ENCODE measurements around the gene ARNT2. TPM values are rescaled to one million over a fixed set of nuclear protein-coding genes. Genes with fewer than 3 reads are reported as not detected.

ARNT2 gene
- total and polyA plus RNA-seq, 10 of the 15 experiments (the other 5 are each of a cell fraction or from before 2014, with no cell fraction given) = 0.07 to 0.49 (median 0.09) TPM; not detected in 6

DNA sequence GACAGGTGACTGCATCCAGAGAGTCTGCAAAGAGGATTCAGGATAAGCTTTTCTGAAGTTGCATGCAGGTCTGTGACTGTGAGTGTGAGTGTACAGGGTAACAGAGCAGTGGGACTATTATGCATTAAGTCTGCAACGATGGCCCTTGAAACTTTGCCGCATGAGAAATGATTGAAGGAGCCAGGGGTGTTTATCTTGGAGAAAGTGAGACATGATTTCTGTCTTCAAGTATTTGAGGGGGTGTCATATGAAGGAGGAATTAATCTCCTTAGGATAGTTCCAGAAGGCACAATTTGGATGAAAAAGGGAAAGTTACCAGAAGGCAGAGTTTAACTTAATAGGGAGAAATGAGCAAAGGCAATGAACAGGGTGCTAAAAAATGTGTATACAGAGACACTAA, 119.6 kb downstream of the ARNT2 start:
- TF ChIP-seq ZNF207 (IDR thresholded peaks at IDR 0.05; ENCODE audit: borderline replicate concordance) (no peak), HDGF (IDR thresholded peaks at IDR 0.05) (no peak), PAX8 (IDR thresholded peaks at IDR 0.05) (no peak), NR2C1 (IDR thresholded peaks at IDR 0.05) (no peak), NR2C2 (IDR thresholded peaks at IDR 0.05; ENCODE audit: borderline replicate concordance, control insufficient read depth, insufficient read length, low read depth) (no peak), SMAD5 (IDR thresholded peaks at IDR 0.05; ENCODE audit: low read depth) (no peak), MXI1 (IDR thresholded peaks at IDR 0.05; ENCODE audit: low read depth, low read length) (no peak), RUNX3 (IDR thresholded peaks at IDR 0.05; ENCODE audit: low read length) (no peak), SP1 (IDR thresholded peaks at IDR 0.05; ENCODE audit: low read depth, low read length) (no peak), HDAC2 (IDR thresholded peaks at IDR 0.05) (no peak), ZNF384 (IDR thresholded peaks at IDR 0.05; ENCODE audit: borderline replicate concordance, low read depth, low read length) (no peak), BRCA1 (IDR thresholded peaks at IDR 0.05; ENCODE audit: low read depth, low read length) (no peak), ZNF592 (IDR thresholded peaks at IDR 0.05) (no peak), TARDBP (IDR thresholded peaks at IDR 0.05; ENCODE audit: borderline replicate concordance) (no peak)
- FAIRE-seq (no peak), ATAC-seq (no peak), DNase-seq (ENCODE audit: low read depth, low spot score) (no peak)
- SMC1A ChIA-PET (ENCODE audit: uncharacterized antibody, unreplicated experiment) = no interaction called here
- 44% methylated on average over 2 of the region's 2 CpGs for WGBS (ENCODE audit: insufficient coverage, insufficient replicate concordance, low lambda C conversion rate, missing lambda C conversion rate)
- POLR2A ChIA-PET = no interaction called here
- Histone ChIP-seq H2AFZ (ENCODE audit: control insufficient read depth, low read depth, low read length) (no peak overlapping the region), H3K9me3 (replicated peaks; ENCODE audit: control insufficient read depth, insufficient read depth, low read length) (no peaks in the 10 kb centered on the region), H3K4me2 (ENCODE audit: control insufficient read depth, insufficient read depth) (no peak overlapping the region), H3K4me3 (no peak overlapping the region), H3K79me2 (ENCODE audit: control insufficient read depth, insufficient read depth, low read length) (no peaks in the 10 kb centered on the region), H3K27me3 (replicated peaks in 1 of 2; ENCODE audit: control insufficient read depth in 2 of 2, insufficient read depth in 2 of 2, low read length in 1 of 2) (peaks cover 0 to 2% of the 10 kb centered on the region in 2 experiments; a peak in 1 of 4 replicates), H3K36me3 (ENCODE audit: control insufficient read depth in 2 of 2, insufficient read depth in 2 of 2, low read length in 1 of 2) (no peaks in the 10 kb centered on the region), H4K20me1 (ENCODE audit: control insufficient read depth, insufficient read depth) (no peaks in the 10 kb centered on the region), H3K9ac (ENCODE audit: control insufficient read depth, insufficient read depth, low read length) (no peak overlapping the region), H3K27ac (ENCODE audit: control insufficient read depth, insufficient read depth) (no peak overlapping the region), H3K4me1 (ENCODE audit: control insufficient read depth, insufficient read depth, low read length) (no peaks in the 10 kb centered on the region)
- RAD21 ChIA-PET (ENCODE audit: unreplicated experiment) = no interaction called here
- intact Hi-C loops (cut with micrococcal nuclease; ENCODE audit: unreplicated experiment) (no loop called here), in situ Hi-C loops (cut with MboI) (no loop called here)
- BruUV-seq (replicated peaks) = no TSS peak
- CTCF ChIA-PET = no interaction called here

Measured in GM12878 (cell line).